H9 (cell line): ENCODE data around the gene SELENOF. TPM values are rescaled to one million over a fixed set of nuclear protein-coding genes. Genes with fewer than 3 reads are reported as not detected.
A peak's percentile ranks its signal among the peaks of the same experiment; 100 is the strongest.

Source experiments
- DNase-seq: peaks from one replicate; pipeline ENCODE4 v3.0.0-alpha.2; 2017
- H2AFZ ChIP-seq: one replicate; pipeline ENCODE4 v1.6.1; 2013; ENCODE audit warnings: mild to moderate bottlenecking, low read length, control low read depth, moderate library complexity
- H2AK5ac ChIP-seq: 2 replicates; pipeline ENCODE4 v1.6.1; 2013; ENCODE audit warnings: low read length, control low read depth, mixed read lengths; ENCODE audit not compliant: insufficient read length
- H2BK120ac ChIP-seq: one replicate; pipeline ENCODE4 v1.6.1; 2013; ENCODE audit warnings: low read depth, mild to moderate bottlenecking, low read length, control low read depth, inconsistent platforms; ENCODE audit not compliant: poor library complexity, severe bottlenecking
- H2BK12ac ChIP-seq: 2 replicates; pipeline ENCODE4 v1.6.1; 2013; ENCODE audit warnings: low read length, control low read depth, mixed read lengths, low read depth; ENCODE audit not compliant: insufficient read length
- H2BK15ac ChIP-seq: 2 replicates; pipeline ENCODE4 v1.6.1; 2013; ENCODE audit warnings: low read depth, low read length, control low read depth
- H2BK20ac ChIP-seq: one replicate; pipeline ENCODE4 v1.6.1; 2013; ENCODE audit warnings: low read depth, mild to moderate bottlenecking, low read length, control low read depth, inconsistent platforms; ENCODE audit not compliant: poor library complexity, severe bottlenecking
- H2BK5ac ChIP-seq: 2 replicates; pipeline ENCODE4 v1.6.1; 2013; ENCODE audit warnings: low read length, control low read depth, mixed read lengths; ENCODE audit not compliant: insufficient read length
- H3K14ac ChIP-seq: 2 replicates; pipeline ENCODE4 v1.6.1; 2013; ENCODE audit warnings: low read length, control low read depth; ENCODE audit not compliant: insufficient read depth
- H3K18ac ChIP-seq: 2 replicates; pipeline ENCODE4 v1.6.1; 2013; ENCODE audit warnings: low read depth, mild to moderate bottlenecking, mixed read lengths, low read length, control low read depth; ENCODE audit not compliant: insufficient read length
- H3K23ac ChIP-seq: 2 replicates; pipeline ENCODE4 v1.6.1; 2013; ENCODE audit warnings: low read length, control low read depth, mixed read lengths, low read depth; ENCODE audit not compliant: insufficient read length
- H3K23me2 ChIP-seq: 2 replicates; pipeline ENCODE4 v1.6.1; 2013; ENCODE audit warnings: low read depth, mild to moderate bottlenecking, mixed read lengths, low read length, control low read depth; ENCODE audit not compliant: insufficient read length, poor library complexity, severe bottlenecking
- H3K27ac ChIP-seq: 2 replicates; pipeline ENCODE4 v1.5.1; 2013; ENCODE audit warnings: low read length, control low read depth, mixed read lengths, low read depth; ENCODE audit not compliant: insufficient read length
- H3K27me3 ChIP-seq: 2 replicates; pipeline ENCODE4 v1.6.1; 2013; ENCODE audit warnings: low read length, control low read depth, inconsistent platforms; ENCODE audit not compliant: insufficient read depth
- H3K4ac ChIP-seq: 2 replicates; pipeline ENCODE4 v1.6.1; 2013; ENCODE audit warnings: low read depth, mild to moderate bottlenecking, control low read depth, inconsistent platforms, low read length, moderate library complexity
- H3K4me1 ChIP-seq: 2 replicates; pipeline ENCODE4 v1.6.1; 2013; ENCODE audit warnings: low read length, control low read depth, inconsistent platforms; ENCODE audit not compliant: insufficient read depth
- H3K4me2 ChIP-seq: 2 replicates; pipeline ENCODE4 v1.6.1; 2013; ENCODE audit warnings: low read length, control low read depth, mixed read lengths; ENCODE audit not compliant: insufficient read length, insufficient read depth
- H3K56ac ChIP-seq: 2 replicates; pipeline ENCODE4 v1.6.1; 2013; ENCODE audit warnings: low read depth, mild to moderate bottlenecking, mixed read lengths, low read length, control low read depth; ENCODE audit not compliant: insufficient read length
- H3K79me1 ChIP-seq: 2 replicates; pipeline ENCODE4 v1.6.1; 2013; ENCODE audit warnings: low read depth, mild to moderate bottlenecking, moderate library complexity, low read length, control low read depth, inconsistent platforms; ENCODE audit not compliant: insufficient read depth, poor library complexity, severe bottlenecking
- H3K79me2 ChIP-seq: 2 replicates; pipeline ENCODE4 v1.6.1; 2013; ENCODE audit warnings: low read length, control low read depth, inconsistent platforms; ENCODE audit not compliant: insufficient read depth
- H3K9ac ChIP-seq: 2 replicates; pipeline ENCODE4 v1.6.1; 2013; ENCODE audit warnings: low read length, control low read depth, mixed read lengths; ENCODE audit not compliant: insufficient read length; ENCODE audit errors: extremely low read depth
- H3K9me3 ChIP-seq: one replicate; pipeline ENCODE4 v1.6.1; 2013; ENCODE audit warnings: low read depth, low read length, inconsistent platforms; ENCODE audit not compliant: control insufficient read depth
- H3T11ph ChIP-seq: one replicate; pipeline ENCODE4 v1.6.1; 2013; ENCODE audit warnings: mild to moderate bottlenecking, low read length, control low read depth, inconsistent platforms
- H4K20me1 ChIP-seq: one replicate; pipeline ENCODE4 v1.6.1; 2013; ENCODE audit not compliant: control insufficient read depth, insufficient read length, insufficient read depth
- H4K5ac ChIP-seq: 2 replicates; pipeline ENCODE4 v1.6.1; 2013; ENCODE audit warnings: low read depth, mild to moderate bottlenecking, mixed read lengths, low read length, control low read depth; ENCODE audit not compliant: insufficient read length
- H4K8ac ChIP-seq: replicated peaks from 2 replicates; pipeline ENCODE4 v1.6.1; 2013; ENCODE audit warnings: low read length, control low read depth, mixed read lengths, low read depth; ENCODE audit not compliant: insufficient read length
- H4K91ac ChIP-seq: 2 replicates; pipeline ENCODE4 v1.6.1; 2013; ENCODE audit warnings: low read depth, mild to moderate bottlenecking, moderate library complexity, mixed read lengths, low read length, control low read depth; ENCODE audit not compliant: insufficient read length
- H3K27ac Mint-ChIP-seq, 3 experiments: 2 replicates in 2 of 3; 3 replicates in 1 of 3; pipeline ENCODE4 v1.8.0; 2020 to 2021; ENCODE audit warnings: mixed read lengths in 3 of 3, mild to moderate bottlenecking in 1 of 3, moderate library complexity in 1 of 3
- H3K27me3 Mint-ChIP-seq: 2 replicates; pipeline ENCODE4 v1.8.0; 2021; ENCODE audit warnings: low read depth, mild to moderate bottlenecking, moderate library complexity, mixed read lengths
- H3K36me3 Mint-ChIP-seq, 3 experiments: 2 replicates in 2 of 3; 3 replicates in 1 of 3; pipeline ENCODE4 v1.8.0; 2020 to 2021; ENCODE audit warnings: low read depth in 3 of 3, mixed read lengths in 3 of 3; ENCODE audit not compliant: insufficient read depth in 1 of 3
- H3K4me1 Mint-ChIP-seq, 2 experiments: 2 replicates each; pipeline ENCODE4 v1.8.0; 2020; ENCODE audit warnings: mixed read lengths in 2 of 2
- H3K4me3 Mint-ChIP-seq, 2 experiments: 2 replicates in 1 of 2; 3 replicates in 1 of 2; pipeline ENCODE4 v1.8.0; 2020 to 2021; ENCODE audit warnings: mild to moderate bottlenecking in 2 of 2, mixed read lengths in 2 of 2, moderate library complexity in 1 of 2
- H3K9me3 Mint-ChIP-seq, 2 experiments: 2 replicates in 1 of 2; 3 replicates in 1 of 2; pipeline ENCODE4 v1.8.0; 2020; ENCODE audit warnings: mild to moderate bottlenecking in 2 of 2, mixed read lengths in 2 of 2, moderate library complexity in 1 of 2
- CTCF ChIP-seq: fragments of 200-600 bp; sonication (generic); conservative IDR thresholded peaks from 3 replicates; pipeline ENCODE4 v1.8.0; 2021; ENCODE audit warnings: antibody characterized with exemption, mild to moderate bottlenecking
- WGBS: extraction: QIAGEN DNeasy Blood & Tissue Kit; methylation state at CpG from one replicate; pipeline ENCODE4 v1.1.7; 2013; ENCODE audit warnings: missing lambda C conversion rate, low lambda C conversion rate, mixed read lengths; ENCODE audit not compliant: insufficient read length; ENCODE audit errors: extremely low coverage; 5-methylcytosine and 5-hydroxymethylcytosine counted together
- total RNA-seq: library from RNA; stranded (reverse); gene quantifications from 2 replicates; pipeline ENCODE4 v1.2.1, GENCODE V29; 2021

Gene SELENOF
- total RNA-seq, 1 experiment from 2014 or later, result 143 TPM

- H3K9me3 ChIP-seq, result no peaks in the 10 kb centered on the region
- H2BK12ac ChIP-seq, result no peak overlapping the region
- H3K23me2 ChIP-seq, result no peaks in the 10 kb centered on the region
- WGBS, result no CpG with 5 or more reads among the region's 2 CpGs
- no peak for DNase-seq
- Mint-ChIP-seq H3K27me3 (no peaks in the 10 kb centered on the region), H3K27ac (peak overlapping the region in 2 of 3 experiments; percentile 34 to 87; a peak in 2 of 7 replicates), H3K9me3 (no peaks in the 10 kb centered on the region), H3K36me3 (no peaks in the 10 kb centered on the region), H3K4me1 (peaks cover 30 to 32% of the 10 kb centered on the region in 2 experiments), H3K4me3 (peak overlapping the region in 1 of 2 experiments; percentile 8; a peak in 1 of 5 replicates)
- no peak overlapping the region for H3K4me2 ChIP-seq
- no peak overlapping the region for H2BK120ac ChIP-seq
- no peaks in the 10 kb centered on the region for H4K20me1 ChIP-seq
- H3K79me2 ChIP-seq, result peaks cover 12% of the 10 kb centered on the region; the same call in 1 of the 2 replicates
- H3T11ph ChIP-seq, result no peak overlapping the region
- no peak overlapping the region for H4K91ac ChIP-seq
- H2AFZ ChIP-seq, result no peak overlapping the region
- no peak overlapping the region for H3K4ac ChIP-seq
- H3K79me1 ChIP-seq, result peaks cover 3% of the 10 kb centered on the region
- H3K14ac ChIP-seq, result no peak overlapping the region
- TF ChIP-seq CTCF, result no peak
- no peak overlapping the region for H3K27ac ChIP-seq
- no peak overlapping the region for H3K56ac ChIP-seq
- H2AK5ac ChIP-seq, result no peak overlapping the region
- no peak overlapping the region for H2BK20ac ChIP-seq
- no peak overlapping the region for H4K5ac ChIP-seq
- no peak overlapping the region for H3K9ac ChIP-seq
- H3K4me1 ChIP-seq, result peaks cover under 1% of the 10 kb centered on the region; the same call in 1 of the 2 replicates
- no peak overlapping the region for H3K18ac ChIP-seq
- no peak overlapping the region for H2BK15ac ChIP-seq
- H3K27me3 ChIP-seq, result no peaks in the 10 kb centered on the region
- H4K8ac ChIP-seq, result no peak overlapping the region
- no peak overlapping the region for H3K23ac ChIP-seq
- H2BK5ac ChIP-seq, result no peak overlapping the region
Measured at GRCh38 chr1:86938855-86939254, 24.9 kb upstream of the SELENOF start.
